BJ (cell line): ENCODE measurements around the gene TMEM139. TPM values are rescaled to one million over a fixed set of nuclear protein-coding genes. Genes with fewer than 3 reads are reported as not detected.

ENCODE experiments used
- CTCF ChIA-PET: fragments of 350-600 bp; formaldehyde crosslinking; extraction: SDS; loops from one replicate; lab custom pipeline; 2021; ENCODE audit warnings: antibody characterized with exemption, inconsistent platforms; lab: Yijun Ruan, JAX
- POLR2A ChIA-PET: fragments of 300-600 bp; sonication (Branson Sonifier 250); formaldehyde crosslinking; extraction: SDS; loops from one replicate; lab custom pipeline; 2021; ENCODE audit warnings: antibody characterized with exemption; lab: Charles Lee
- DNase-seq: peaks from one replicate; pipeline ENCODE4 v3.0.0-alpha.2; 2011; ENCODE audit warnings: low read depth
- H3K27me3 ChIP-seq: 2 replicates; pipeline ENCODE4 v1.6.0; 2011; ENCODE audit warnings: low read length; ENCODE audit not compliant: control insufficient read depth, insufficient read depth
- H3K36me3 ChIP-seq: 2 replicates; pipeline ENCODE4 v1.5.1; 2011; ENCODE audit warnings: low read length; ENCODE audit not compliant: control insufficient read depth, insufficient read depth
- H3K4me3 ChIP-seq: 2 replicates; pipeline ENCODE4 v1.5.1; 2011; ENCODE audit warnings: low read depth, mild to moderate bottlenecking, control low read depth, low read length
- polyA plus RNA-seq: library from polyadenylated mRNA; depleted of rRNA; stranded (reverse); fragments of >200 nt; gene quantifications from 2 replicates; pipeline ENCODE4 v1.2.3, GENCODE V29; 2011
- TF ChIP-seq, protein P1 (sequence below): IDR thresholded peaks from 2 replicates; pipeline ENCODE4 v1.5.1; 2011; ENCODE audit warnings: low read depth, mild to moderate bottlenecking, control low read depth, inconsistent platforms, low read length, moderate library complexity; ENCODE audit not compliant: insufficient read depth

Gene TMEM139
- polyA plus RNA-seq, 1 experiment, result 0.11 TPM

DNA sequence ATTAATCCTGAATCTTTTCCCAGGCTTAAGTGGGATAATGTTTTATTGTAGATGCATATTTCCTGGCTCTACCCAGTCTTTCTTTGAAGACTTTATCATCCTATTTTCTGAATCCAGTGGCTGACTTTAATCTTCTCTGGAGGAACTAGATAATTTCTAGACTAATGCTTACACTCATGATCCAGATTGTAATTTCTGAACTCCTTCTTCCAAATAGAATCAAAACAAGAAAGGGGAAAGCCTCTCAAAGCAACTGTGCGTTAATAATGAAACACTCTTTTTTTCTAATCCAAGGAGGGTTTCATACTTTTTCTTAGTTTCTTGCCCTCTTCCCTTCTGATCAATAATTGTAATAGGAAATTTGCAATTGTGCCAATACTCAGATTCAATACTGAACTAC is 13.5 kb upstream of the TMEM139 start:
- no peaks in the 10 kb centered on the region for H3K27me3 ChIP-seq
- ChIA-PET CTCF (interaction anchor here (0.7 kb wide), 1 partner anchor 87 kb away, joined by 3 read pairs; no protein-coding TSS in a partner anchor), POLR2A (no interaction called here)
- TF ChIP-seq, protein P1, sequence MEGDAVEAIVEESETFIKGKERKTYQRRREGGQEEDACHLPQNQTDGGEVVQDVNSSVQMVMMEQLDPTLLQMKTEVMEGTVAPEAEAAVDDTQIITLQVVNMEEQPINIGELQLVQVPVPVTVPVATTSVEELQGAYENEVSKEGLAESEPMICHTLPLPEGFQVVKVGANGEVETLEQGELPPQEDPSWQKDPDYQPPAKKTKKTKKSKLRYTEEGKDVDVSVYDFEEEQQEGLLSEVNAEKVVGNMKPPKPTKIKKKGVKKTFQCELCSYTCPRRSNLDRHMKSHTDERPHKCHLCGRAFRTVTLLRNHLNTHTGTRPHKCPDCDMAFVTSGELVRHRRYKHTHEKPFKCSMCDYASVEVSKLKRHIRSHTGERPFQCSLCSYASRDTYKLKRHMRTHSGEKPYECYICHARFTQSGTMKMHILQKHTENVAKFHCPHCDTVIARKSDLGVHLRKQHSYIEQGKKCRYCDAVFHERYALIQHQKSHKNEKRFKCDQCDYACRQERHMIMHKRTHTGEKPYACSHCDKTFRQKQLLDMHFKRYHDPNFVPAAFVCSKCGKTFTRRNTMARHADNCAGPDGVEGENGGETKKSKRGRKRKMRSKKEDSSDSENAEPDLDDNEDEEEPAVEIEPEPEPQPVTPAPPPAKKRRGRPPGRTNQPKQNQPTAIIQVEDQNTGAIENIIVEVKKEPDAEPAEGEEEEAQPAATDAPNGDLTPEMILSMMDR, result no peak
- DNase-seq, result no peak
- H3K4me3 ChIP-seq, result no peak overlapping the region
- H3K36me3 ChIP-seq, result peaks cover 10% of the 10 kb centered on the region

- Histone ChIP-seq H3K27me3 (no peaks in the 10 kb centered on the region), H3K4me3 (no peak overlapping the region), H3K36me3 (peaks cover 6% of the 10 kb centered on the region)
- TF ChIP-seq, protein P1, result no peak
- ChIA-PET POLR2A (no interaction called here), CTCF (interaction anchor here (1.2 kb wide), 1 partner anchor 17 kb away, joined by 3 read pairs; no protein-coding TSS in a partner anchor)
- no peak for DNase-seq
Measured at GRCh38 chr7:143272871-143273270, 11.9 kb upstream of the TMEM139 start.

GRCh38 chr7:143279186-143280098 is 5.3 kb upstream of the TMEM139 start:
- DNase-seq, result peak; percentile 54
- ChIA-PET POLR2A (interaction anchor here (0.6 kb wide), 2 partner anchors 101 to 212 kb away, joined by 3 read pairs; no protein-coding TSS in a partner anchor), CTCF (interaction anchor here (1.0 to 2.1 kb wide), 6 partner anchors 8 to 137 kb away, joined by 3 to 7 read pairs (median 4); partner anchors contain the start of gene CASP2)
- no peaks in the 10 kb centered on the region for H3K36me3 ChIP-seq
- H3K27me3 ChIP-seq, result no peaks in the 10 kb centered on the region
- H3K4me3 ChIP-seq, result no peak overlapping the region
- TF ChIP-seq, protein P1, result no peak

DNA sequence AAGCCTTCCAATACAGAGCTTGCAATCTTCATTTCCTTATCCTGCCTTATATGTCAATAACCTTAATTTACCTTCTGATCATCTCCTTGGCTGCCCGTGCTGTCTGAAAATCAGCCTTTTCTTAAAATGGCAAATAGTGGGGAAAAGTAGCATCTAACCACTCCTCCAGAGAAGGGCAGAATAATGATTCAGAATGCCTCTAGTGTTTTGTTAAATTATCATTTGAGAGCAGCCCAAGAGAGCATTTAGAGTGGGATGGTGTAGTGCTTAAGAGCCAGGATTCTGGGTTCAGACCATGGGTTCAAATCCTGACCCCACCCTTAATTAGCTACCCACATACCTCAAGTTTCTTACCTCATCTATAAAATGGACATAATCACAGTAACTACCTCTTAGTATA is 4.6 kb upstream of the TMEM139 start:
- no peaks in the 10 kb centered on the region for H3K36me3 ChIP-seq
- no peak for DNase-seq
- POLR2A ChIA-PET, result no interaction called here
- no peak overlapping the region for H3K4me3 ChIP-seq
- no peaks in the 10 kb centered on the region for H3K27me3 ChIP-seq
- CTCF ChIA-PET, result interaction anchor here (1.0 to 2.1 kb wide), 6 partner anchors 8 to 136 kb away, joined by 3 to 7 read pairs (median 4); partner anchors contain the start of gene CASP2
- TF ChIP-seq, protein P1, result no peak

DNA sequence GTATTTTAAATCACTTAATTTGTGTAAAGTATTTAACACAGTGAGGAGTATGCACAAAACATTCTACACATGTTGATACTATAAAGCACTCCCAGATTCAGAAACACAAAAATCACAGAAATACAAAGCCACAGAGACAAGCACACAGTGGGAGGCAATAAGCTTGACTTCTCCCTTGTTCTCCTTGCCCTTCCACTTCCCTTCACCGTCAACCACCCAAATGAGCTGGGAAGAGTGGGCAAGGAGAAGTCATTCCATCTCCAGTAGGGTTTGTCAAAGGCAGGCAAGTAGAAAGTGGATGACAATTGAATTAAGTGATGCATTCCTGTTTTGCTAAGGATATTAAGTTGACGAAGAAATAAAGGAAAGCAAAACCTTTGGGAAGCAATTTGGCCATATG is 4.2 kb upstream of the TMEM139 start:
- H3K36me3 ChIP-seq, result no peaks in the 10 kb centered on the region
- CTCF ChIA-PET, result interaction anchor here (1.1 to 2.1 kb wide), 3 partner anchors 7 to 135 kb away, joined by 4 to 6 read pairs (median 4); partner anchors contain the start of gene CASP2
- no peak overlapping the region for H3K4me3 ChIP-seq
- DNase-seq, result no peak
- POLR2A ChIA-PET, result interaction anchor here (0.5 kb wide), 1 partner anchor 13 kb away, joined by 6 read pairs; no protein-coding TSS in a partner anchor
- TF ChIP-seq, protein P1, result no peak
- H3K27me3 ChIP-seq, result no peaks in the 10 kb centered on the region
